Measurements from ENCODE around the gene UBE2G2.

UBE2G2 gene

GRCh38 chr21:44732263-44732662 lies 69.4 kb downstream of the UBE2G2 start:
- no peak for DNase-seq (ENCODE audit: low read depth)
- H3K4me3 ChIP-seq (ENCODE audit: low read length): no peak overlapping the region
- TF ChIP-seq, protein P1, sequence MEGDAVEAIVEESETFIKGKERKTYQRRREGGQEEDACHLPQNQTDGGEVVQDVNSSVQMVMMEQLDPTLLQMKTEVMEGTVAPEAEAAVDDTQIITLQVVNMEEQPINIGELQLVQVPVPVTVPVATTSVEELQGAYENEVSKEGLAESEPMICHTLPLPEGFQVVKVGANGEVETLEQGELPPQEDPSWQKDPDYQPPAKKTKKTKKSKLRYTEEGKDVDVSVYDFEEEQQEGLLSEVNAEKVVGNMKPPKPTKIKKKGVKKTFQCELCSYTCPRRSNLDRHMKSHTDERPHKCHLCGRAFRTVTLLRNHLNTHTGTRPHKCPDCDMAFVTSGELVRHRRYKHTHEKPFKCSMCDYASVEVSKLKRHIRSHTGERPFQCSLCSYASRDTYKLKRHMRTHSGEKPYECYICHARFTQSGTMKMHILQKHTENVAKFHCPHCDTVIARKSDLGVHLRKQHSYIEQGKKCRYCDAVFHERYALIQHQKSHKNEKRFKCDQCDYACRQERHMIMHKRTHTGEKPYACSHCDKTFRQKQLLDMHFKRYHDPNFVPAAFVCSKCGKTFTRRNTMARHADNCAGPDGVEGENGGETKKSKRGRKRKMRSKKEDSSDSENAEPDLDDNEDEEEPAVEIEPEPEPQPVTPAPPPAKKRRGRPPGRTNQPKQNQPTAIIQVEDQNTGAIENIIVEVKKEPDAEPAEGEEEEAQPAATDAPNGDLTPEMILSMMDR (conservative IDR thresholded peaks at IDR 0.05; ENCODE audit: low read depth, low read length): no peak

GRCh38 chr21:44730951-44731579 lies 70.6 kb downstream of the UBE2G2 start:
- H3K4me3 ChIP-seq (ENCODE audit: low read length): no peak overlapping the region
- TF ChIP-seq, protein P1 (conservative IDR thresholded peaks at IDR 0.05; ENCODE audit: low read depth, low read length): no peak
- DNase-seq (ENCODE audit: low read depth): no peak

DNA sequence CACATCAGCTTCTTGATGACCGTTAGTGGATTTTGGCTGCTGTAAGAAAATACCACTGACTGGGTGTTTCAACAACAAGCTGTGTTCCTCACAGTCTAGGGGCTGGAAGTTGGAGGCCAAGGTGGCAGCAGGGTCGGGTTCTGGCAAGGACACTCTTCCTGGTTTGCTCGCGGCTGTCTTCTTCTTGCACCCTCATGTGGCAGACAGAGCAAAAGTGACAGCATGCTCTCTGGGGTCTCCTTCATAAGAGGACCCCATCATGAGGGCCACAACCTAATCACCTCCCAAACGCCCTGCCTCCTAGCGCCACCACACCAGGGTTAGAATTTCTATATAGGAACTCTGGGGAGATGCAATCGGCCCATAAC lies 71.6 kb downstream of the UBE2G2 start:
- TF ChIP-seq, protein P1 (conservative IDR thresholded peaks at IDR 0.05; ENCODE audit: low read depth, low read length): no peak

DNA sequence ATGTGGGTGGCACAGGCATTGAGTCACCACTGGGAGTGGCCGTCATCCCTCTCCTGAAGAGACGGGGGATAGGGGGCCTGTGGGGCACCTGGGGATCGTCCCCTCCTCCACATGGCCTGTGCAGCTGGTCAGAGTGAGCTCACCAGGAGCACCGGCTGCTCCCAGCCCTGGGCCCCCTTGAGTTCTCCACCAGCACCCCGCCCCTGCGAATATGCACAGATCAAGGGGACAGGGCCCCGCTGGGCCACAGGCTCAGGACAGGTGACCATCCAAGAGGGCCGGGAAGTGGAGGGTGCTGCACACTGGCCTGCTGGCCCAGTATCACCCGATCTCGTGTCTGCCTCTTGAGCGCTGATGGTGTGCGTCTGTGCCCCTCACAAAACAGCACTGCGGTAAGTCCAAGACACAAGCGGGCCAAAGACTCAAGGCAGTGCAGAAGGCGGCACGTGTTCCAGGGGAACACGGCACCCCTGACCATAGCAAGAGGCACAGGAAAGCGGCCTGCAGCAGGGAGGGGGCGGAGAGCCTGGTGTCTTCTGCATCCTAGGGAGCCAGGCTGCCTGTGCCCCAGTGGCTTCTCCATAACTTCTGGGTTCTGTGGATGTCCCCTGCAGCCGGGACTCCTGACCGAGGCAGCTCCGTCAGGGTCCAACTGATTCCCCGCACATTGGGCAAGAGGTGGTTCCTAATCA lies 72.1 kb downstream of the UBE2G2 start:
- DNase-seq (ENCODE audit: low read depth): no peak
- no peak overlapping the region for H3K4me3 ChIP-seq (ENCODE audit: low read length)
- TF ChIP-seq, protein P1 (conservative IDR thresholded peaks at IDR 0.05; ENCODE audit: low read depth, low read length): no peak

More for the DNA sequence above, 71.6 kb downstream of the UBE2G2 start:
- no peak for DNase-seq (ENCODE audit: low read depth)
- H3K4me3 ChIP-seq (ENCODE audit: low read length): no peak overlapping the region

- H3K4me3 ChIP-seq (ENCODE audit: low read length): no peak overlapping the region
- DNase-seq (ENCODE audit: low read depth): no peak
- TF ChIP-seq, protein P1 (conservative IDR thresholded peaks at IDR 0.05; ENCODE audit: low read depth, low read length): no peak
Observed at GRCh38 chr21:44728716-44729115, 72.9 kb downstream of the UBE2G2 start.

- H3K4me3 ChIP-seq (ENCODE audit: low read length): no peak overlapping the region
- TF ChIP-seq, protein P1 (conservative IDR thresholded peaks at IDR 0.05; ENCODE audit: low read depth, low read length): no peak
- no peak for DNase-seq (ENCODE audit: low read depth)
Observed at GRCh38 chr21:44727757-44728156, 73.9 kb downstream of the UBE2G2 start.

- H3K4me3 ChIP-seq (ENCODE audit: low read length): no peak overlapping the region
- no peak for DNase-seq (ENCODE audit: low read depth)
- TF ChIP-seq, protein P1 (conservative IDR thresholded peaks at IDR 0.05; ENCODE audit: low read depth, low read length): no peak
Observed at GRCh38 chr21:44727321-44727720, 74.3 kb downstream of the UBE2G2 start.

All from retinal pigment epithelial cell (primary cell).